GM15510 (cell line): Measurements from ENCODE around the gene ANKRD65.

Source experiments
- POLR2A ChIP-seq: IDR thresholded peaks from 3 replicates; pipeline ENCODE4 v1.6.1; 2011; ENCODE audit warnings: borderline replicate concordance; ENCODE audit not compliant: insufficient read length; ENCODE audit errors: extremely low read depth

ANKRD65 gene

DNA sequence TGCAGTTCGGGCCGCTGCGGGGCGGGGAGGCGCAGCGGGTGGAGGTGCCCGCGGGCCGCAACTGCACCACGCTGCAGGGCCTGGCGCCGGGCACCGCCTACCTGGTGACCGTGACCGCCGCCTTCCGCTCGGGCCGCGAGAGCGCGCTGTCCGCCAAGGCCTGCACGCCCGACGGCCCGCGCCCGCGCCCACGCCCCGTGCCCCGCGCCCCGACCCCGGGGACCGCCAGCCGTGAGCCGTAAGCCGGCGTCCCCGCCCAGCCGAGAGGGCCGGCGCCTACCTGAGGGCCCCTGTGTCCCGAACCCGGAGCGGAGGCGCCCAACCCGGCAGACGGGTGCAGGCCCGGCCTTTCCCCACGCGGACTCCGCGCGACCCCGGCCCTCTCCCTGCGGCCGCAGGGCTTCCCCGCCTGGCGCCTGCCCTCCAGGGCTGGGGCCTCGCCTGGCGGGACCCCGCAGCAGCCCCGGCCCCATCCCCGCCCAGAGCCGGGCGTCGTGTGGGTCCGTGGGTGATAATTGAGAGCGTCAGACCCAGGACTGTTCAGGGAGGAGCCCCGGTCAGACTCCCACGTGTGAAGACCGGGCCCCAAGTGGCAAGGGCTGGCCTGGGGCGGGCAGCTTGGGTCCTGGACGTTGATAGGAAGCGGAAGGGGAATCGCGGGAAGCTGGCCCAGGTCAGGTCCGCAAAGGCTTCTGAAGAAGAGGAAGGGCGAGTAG, 18.6 kb upstream of the ANKRD65 start:
- no peak for TF ChIP-seq POLR2A

DNA sequence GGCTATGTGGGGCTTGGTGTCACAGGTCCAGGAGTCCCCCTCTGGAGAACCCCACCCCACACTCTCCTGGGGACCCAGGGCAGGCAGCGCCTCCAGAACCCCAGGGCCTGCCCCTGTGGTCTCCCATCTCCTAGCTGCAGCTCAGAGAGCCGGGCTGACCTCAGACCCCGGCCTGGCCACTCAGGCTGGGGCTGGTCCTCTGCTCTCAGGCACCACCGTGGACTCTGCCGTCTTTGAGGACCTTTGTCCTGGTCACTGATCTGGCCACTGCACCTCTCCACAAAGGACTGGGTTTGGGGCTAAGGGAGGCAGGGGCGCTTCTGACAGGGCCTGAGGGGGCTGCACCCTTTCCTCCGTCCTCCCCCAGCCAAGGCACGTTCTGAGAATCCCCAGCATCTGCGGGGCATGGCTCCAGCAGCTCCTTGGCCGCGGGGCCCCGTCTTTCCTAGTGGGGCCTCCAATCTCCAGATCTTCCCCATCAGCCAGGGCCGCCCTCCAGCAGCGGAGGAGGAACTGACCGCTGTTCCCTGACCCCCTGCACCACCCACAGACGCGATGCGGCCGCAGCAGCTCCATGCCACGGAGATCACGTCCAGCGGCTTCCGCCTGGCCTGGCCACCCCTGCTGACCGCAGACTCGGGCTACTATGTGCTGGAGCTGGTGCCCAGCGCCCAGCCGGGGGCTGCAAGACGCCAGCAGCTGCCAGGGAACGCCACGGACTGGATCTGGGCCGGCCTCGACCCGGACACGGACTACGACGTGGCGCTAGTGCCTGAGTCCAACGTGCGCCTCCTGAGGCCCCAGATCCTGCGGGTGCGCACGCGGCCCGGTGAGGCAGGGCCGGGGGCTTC, 17.7 kb upstream of the ANKRD65 start:
- no peak for TF ChIP-seq POLR2A

DNA sequence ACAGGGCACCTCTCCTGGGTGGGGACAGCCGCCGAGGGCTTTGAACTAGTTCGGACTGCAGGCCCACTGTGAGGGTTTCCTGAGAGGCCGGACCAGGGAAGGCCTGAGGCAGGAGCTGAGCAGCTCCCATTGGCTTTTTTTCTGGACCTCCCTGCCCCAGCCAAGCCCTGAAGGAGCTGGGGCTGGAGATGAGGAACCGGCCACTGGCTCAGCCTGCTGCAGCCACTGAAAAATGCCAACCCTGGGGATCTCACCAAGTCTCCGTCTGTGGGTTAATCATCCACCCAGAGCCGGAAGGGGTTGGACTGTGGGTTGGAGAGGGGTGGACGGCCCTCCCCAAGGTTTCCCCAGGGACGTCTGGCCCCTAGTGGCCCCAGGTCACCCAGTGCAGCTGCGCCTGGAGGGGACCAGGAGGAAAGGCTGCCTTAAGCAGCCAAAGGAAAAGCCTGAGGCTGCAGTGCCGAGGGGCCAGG, 16.9 kb upstream of the ANKRD65 start:
- TF ChIP-seq POLR2A = no peak

DNA sequence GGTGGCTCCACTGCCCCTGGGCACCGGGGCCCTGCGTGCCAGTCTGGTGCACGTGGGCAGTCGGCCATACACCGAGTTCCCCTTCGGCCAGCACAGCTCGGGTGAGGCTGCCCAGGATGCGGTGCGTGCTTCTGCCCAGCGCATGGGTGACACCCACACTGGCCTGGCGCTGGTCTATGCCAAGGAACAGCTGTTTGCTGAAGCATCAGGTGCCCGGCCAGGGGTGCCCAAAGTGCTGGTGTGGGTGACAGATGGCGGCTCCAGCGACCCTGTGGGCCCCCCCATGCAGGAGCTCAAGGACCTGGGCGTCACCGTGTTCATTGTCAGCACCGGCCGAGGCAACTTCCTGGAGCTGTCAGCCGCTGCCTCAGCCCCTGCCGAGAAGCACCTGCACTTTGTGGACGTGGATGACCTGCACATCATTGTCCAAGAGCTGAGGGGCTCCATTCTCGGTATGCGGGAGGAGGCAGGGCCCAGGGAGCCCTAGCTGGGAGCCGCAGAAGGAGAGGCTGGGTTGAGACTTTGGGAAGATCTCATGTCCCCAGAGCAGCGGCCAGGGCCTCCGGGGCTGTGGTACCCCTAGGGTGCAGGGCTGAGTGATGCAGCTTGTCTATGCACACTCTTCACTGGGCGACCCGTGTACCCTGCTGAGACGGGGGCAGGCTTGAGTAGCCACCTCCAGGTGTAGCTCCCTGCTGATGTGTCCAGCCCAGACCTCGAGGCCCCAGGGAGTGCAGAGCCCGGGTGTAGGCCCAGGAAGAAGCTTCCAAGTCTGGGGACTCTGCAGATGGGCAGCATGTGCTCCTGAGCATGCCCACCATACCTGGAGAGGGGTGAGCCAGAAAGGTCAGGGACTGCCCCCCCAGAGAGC, 16.2 kb upstream of the ANKRD65 start:
- TF ChIP-seq POLR2A = no peak

DNA sequence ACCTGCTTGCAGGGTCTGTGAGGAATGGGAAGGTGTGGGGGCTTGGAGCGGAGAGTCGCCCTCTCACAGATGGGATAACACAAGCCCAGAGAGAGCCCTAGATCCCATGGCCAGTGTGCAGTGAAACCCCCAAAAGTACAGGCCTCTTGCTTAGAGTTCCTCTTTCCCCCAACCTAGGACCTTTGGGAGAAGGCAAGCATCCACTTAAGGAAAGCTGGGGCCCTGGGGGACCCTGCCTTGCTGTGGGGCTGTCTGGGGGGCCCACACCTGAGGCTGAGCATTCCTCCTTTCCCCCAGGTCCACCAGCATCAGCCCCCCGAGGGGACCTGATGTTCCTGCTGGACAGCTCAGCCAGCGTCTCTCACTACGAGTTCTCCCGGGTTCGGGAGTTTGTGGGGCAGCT, 15.6 kb upstream of the ANKRD65 start:
- no peak for TF ChIP-seq POLR2A

DNA sequence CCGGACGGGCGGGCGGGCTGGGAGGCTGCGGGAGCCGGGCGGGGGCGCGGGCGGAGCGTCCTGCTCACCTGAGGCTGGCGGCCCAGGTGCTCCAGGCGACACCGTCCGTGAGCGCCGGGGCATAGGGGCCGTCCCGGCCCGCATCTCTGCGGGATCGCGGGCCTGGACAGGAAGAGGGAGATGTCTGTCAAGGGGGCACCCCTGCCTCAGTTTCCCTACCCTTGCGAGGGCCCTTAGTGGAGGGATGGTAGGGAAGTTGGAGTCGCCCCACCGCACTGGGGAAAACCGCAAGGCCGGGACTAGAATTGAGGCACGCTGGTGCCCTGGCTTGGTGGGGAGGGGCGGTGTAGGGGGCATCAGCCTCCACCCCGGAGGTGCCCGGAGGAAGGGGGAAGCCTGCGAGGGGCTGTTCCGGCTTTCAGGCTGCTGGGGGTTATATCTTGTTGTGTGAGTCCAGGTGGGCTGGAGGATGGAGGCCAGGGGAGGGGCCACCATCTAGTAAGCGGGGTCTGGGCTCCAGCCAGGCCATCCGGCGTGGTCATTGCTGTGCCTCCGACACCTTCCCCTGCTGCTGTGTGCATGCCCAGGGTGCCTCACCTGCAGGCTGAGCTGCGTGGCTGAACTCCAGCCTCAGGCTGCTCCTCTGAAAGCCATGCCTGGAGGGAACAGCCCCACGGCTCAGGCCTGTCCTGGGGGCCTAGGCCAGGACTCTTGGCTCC, 15.0 kb upstream of the ANKRD65 start:
- no peak for TF ChIP-seq POLR2A

DNA sequence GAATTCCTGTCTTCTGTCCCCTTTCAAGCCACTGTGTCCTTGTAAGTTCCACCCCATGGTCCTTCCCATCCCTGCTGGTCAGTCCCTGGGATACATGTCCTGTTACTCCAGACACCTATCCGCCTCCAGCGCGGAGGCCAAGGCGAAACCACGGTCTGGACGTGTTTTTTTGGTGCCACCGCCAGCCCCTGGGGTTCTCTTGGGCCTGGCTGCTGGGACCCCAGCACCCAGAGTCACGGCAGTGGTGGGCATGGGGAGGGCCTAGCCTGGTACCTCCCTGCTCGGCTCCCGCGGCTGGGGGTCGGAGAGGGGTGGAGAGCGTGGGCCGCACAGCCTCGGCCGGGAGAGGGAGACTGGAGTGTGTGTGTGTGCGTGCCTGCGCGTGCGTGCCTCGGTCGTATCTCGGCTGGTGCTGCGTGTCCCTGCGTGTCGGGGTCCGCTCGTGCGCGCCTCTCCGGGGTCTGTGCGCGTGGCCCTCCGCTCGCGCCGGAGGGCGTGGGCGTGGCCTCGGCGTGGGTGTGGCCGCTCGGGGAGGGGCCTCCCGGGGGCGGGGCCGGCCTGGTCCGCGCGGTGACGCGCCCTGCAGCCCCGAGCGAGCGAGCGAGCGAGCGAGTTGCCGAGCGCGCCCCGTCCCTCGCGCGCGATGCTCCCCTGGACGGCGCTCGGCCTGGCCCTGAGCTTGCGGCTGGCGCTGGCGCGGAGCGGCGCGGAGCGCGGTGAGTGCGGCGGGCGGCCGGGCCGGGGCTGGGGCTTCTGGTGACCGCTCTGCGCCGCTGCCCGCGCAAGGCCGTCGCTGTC, 14.2 kb upstream of the ANKRD65 start, which contains the start of gene VWA1:
Gene VWA1, plus strand, starts transcription at position 585 of the 798 bp plus-strand sequence. Its CDS starts 59 bp downstream, at position 644.
- TF ChIP-seq POLR2A = no peak

DNA sequence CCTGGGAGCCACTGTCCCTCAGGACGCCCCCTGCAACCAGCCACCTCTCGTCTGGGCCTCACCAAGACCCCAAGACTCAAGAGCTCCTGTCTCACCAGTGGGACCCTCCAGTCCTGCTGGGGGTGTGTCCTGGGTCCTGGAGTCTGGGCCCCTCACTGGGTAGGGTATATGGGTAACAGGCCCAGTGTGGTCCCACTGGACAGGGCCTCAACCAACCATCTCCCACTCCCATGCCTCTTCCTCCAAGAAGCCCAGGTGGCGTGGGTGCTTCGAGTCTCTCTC, 13.7 kb upstream of the ANKRD65 start:
- TF ChIP-seq POLR2A = no peak

DNA sequence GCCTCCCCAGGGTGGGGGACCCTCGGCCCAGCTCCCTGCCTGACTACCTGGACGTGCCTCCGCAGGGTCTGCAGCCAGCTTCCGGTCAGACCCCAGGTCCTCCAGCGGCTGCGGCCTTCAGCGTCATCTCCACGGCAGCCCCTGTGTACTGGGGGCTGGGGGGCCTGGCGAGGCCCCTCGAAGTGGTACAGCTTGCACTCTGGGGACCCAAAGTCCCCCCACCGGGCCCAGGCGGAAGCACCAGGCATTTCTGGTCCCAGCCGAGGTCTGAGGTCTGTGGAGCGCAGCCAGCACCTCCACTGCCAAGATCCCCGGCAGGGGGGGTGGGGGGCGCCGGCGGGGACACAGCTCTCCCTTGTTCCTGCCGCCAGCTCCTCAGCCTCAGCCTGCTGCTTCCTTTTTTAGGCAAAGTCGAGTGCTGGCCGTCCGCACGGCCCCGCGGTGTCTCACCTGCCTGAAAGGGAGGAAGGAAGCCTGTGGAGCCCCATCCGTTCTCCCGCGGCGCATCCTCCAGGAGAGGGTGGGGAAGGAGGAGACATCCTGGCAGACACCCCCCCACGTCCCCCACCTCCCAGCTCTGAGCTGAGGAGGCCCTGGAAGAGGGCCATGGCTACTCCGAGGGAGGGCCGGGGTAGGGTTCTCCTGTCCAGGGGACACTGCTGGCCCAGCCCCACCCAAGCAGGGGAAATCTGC, 13.2 kb upstream of the ANKRD65 start:
- TF ChIP-seq POLR2A = no peak

DNA sequence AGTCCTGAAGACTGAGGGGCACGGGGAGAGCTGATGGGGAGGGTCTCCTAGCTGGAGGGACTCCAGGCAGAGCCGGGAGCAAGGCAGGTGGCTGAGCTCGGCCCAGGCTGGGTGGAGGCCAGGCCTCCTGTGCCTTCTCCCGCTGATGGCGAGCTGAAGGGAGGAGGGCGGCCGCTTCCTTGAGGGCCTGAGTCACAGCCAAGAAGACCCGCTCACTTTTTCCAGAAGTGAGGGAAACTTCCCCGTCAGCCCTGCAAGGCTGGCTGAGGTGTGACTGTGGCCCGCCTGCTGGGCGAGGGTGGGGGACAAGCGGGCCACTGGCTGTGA, 12.7 kb upstream of the ANKRD65 start:
- TF ChIP-seq POLR2A = no peak

DNA sequence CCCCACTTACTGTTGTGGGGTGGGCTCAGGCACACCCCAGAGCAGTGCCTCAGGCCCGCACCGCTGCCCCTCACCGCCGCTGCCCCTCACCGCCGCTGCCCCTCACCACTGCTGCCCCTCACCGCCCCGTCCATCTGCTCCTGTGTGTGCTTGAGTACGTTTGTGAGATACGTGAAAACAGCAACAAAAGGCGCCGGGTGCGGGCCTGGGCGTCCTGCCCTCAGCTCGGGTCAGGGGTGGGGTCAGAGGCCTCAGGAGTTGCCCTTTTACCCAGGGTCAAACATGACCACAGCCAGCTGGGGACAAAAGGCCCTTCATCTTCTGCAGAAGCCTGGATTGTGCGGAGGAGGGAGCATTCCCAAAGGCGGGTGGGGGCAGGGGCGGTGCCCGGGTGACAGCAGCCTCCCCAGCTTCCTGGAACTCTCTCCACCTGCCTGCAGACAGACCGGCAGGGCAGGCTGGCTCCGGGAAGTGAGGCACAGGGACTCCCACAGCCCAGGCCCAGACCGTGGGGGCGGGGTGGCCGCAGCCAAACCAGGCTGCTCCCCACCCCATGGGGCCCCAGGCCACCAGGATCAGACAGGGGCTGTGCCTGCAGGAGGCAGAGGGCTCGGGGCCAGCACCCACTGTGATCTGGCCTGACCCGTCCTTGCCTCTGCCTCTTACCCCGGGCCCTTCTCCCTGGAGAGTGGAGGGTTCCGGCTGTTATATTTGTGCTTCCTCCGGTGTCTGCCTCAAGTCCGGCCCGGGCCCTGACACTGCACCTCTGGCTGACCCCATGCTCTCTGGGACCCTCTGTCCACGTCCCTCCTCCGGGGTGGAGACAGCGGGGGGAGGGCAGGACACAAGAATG, 12.1 kb upstream of the ANKRD65 start:
- TF ChIP-seq POLR2A = no peak

DNA sequence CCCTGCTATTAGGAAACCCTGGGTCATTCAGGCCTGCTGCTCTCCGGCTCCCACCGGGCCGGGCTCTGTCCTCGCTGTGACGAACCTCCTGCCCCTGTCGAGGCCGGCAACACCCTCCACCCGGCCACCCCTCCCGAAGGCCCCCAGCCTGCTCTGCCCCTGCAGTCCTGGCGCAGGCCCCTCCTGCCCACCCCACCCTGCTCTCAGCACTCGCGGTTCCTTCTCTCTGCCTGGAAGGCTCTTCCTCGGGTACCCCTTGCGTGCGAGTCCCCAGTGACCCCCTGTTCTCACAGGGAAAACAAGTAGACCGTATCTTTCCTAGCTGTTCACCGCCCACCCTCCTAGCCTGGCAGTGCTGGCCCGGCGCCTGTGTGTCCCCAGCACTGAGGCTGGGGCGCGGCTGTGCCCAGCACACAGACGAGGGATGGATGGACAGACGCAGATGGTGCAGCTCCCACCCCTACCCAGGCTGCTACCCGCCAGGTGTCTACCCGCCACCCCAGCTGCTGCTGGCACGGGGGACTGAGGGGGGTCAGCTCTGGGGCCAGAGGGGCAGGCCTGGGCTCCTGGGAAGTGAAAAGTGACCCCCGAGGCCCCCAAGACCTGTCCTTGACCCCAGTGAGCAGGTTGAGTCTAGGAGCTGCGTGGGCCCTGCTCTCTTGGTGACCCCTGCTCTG, 11.3 kb upstream of the ANKRD65 start:
- no peak for TF ChIP-seq POLR2A

DNA sequence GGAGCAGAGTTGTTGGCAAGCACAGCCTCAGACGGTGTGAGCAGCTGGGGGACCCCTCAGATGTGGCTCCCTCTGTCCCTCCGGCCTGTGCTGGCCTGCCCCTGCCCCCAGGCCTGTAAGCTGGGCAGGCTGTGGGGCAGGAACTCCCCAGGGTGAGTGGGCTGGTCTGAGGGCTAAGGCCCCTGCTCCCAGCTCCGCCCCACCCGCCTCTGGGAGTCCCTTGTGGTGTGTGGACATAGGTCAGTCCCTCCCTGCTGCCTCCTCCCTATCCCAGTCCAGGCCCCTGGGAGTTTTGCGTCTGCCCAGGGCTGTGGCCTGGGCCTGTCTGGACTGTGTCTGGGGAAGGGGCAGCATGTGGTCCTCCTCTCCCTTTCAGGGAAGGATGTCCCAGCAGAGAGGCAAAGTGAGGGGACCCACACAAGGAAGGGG, 10.8 kb upstream of the ANKRD65 start:
- TF ChIP-seq POLR2A = no peak
